Measurements from ENCODE around the gene RHBDD3. TPM values are rescaled to one million over a fixed set of nuclear protein-coding genes. Genes with fewer than 3 reads are reported as not detected.
A peak's percentile ranks its signal among the peaks of the same experiment; 100 is the strongest.

RHBDD3 gene
- total and polyA plus RNA-seq, 9 of the 15 experiments (the other 6 are each of a cell fraction or from before 2014, with no cell fraction given), result 0.32 to 35.6 (median 14.0) TPM

GRCh38 chr22:29269230-29269604 is 1.4 kb upstream of the RHBDD3 start:
- Histone ChIP-seq H3K9me3 (replicated peaks; ENCODE audit: control insufficient read depth, insufficient read depth, low read depth, low read length) (no peaks in the 10 kb centered on the region), H3K9ac (ENCODE audit: insufficient read depth in 1 of 2, low read depth in 2 of 2, low read length in 2 of 2) (peak overlapping the region; percentile 100), H3K4me1 (replicated peaks in 1 of 2; ENCODE audit: control insufficient read depth in 2 of 2, insufficient read depth in 2 of 2, low read length in 2 of 2) (peaks cover 17 to 31% of the 10 kb centered on the region in 2 experiments; a peak in 4 of 5 replicates), H4K20me1 (replicated peaks; ENCODE audit: control insufficient read depth, insufficient read depth, low read length) (peaks cover 43% of the 10 kb centered on the region), H2AFZ (ENCODE audit: low read depth, low read length) (no peak overlapping the region), H3K27ac (ENCODE audit: extremely low read depth, low read depth, low read length) (peak overlapping the region; percentile 100), H3K36me3 (ENCODE audit: control insufficient read depth, insufficient read depth, low read length) (peaks cover 76% of the 10 kb centered on the region), H3K9me1 (ENCODE audit: control insufficient read depth, insufficient read depth, low read length) (peaks cover 6% of the 10 kb centered on the region), H3K4me3 (peak overlapping the region; percentile 91), H3K27me3 (ENCODE audit: control insufficient read depth in 2 of 2, insufficient read depth in 2 of 2, low read length in 2 of 2) (no peaks in the 10 kb centered on the region), H3K4me2 (ENCODE audit: insufficient read depth, low read length) (peak overlapping the region; percentile 96), H3K79me2 (ENCODE audit: control insufficient read depth, insufficient read depth, low read length) (peaks cover 87% of the 10 kb centered on the region)
- FAIRE-seq, result peak; percentile 23
- intact Hi-C loops (cut with micrococcal nuclease) (loop anchor here (10.0 kb wide), 1 partner anchor 384 kb away; the partner anchor contains the start of gene ZNRF3), in situ Hi-C loops (cut with MboI) (no loop called here)
- ATAC-seq, result no peak
- ChIA-PET POLR2A (interaction anchor here (0.9 to 2.6 kb wide), 5 partner anchors 11 to 469 kb away, joined by 3 to 10 read pairs (median 5); partner anchors contain the start of gene XBP1), CTCF (ENCODE audit: low intra/inter-chr PET ratio) (no interaction called here)
- DNase-seq (ENCODE audit: extremely low read depth in 1 of 4, low spot score in 3 of 4), result no peak
- TF ChIP-seq ZBTB33 (CRISPR knock-in tag; IDR thresholded peaks at IDR 0.05), result no peak
- WGBS (ENCODE audit: insufficient coverage, low coverage, missing lambda C conversion rate), result 0% methylated on average over 14 of the region's 14 CpGs
- no TSS peak for BruUV-seq (replicated peaks)

All from K562 (cell line).